Measurements from ENCODE around the gene HPD.

- TF ChIP-seq POLR2A (IDR thresholded peaks at IDR 0.05) (no peak), CTCF (IDR thresholded peaks at IDR 0.05) (no peak), EP300 (IDR thresholded peaks at IDR 0.05) (no peak)
Measured at GRCh38 chr12:121874071-121874470, 15.4 kb upstream of the HPD start.
